Body of pancreas (tissue), 4 donors: ENCODE measurements around the gene MYL5.

ENCODE experiments used
- CTCF ChIP-seq, 7 experiments: fragments of 450-650 bp in 4 of 7; fragments of 200-600 bp in 3 of 7; sonication (generic) in 3 of 7; IDR thresholded peaks; one replicate each; pipeline ENCODE4 v1.5.1; 2016 to 2019; ENCODE audit warnings: antibody characterized with exemption in 7 of 7
- POLR2A ChIP-seq, 3 donors: fragments of 450-650 bp; IDR thresholded peaks; one replicate each; pipeline ENCODE4 v1.6.1; 2016; ENCODE audit warnings: antibody characterized with exemption in 3 of 3, mild to moderate bottlenecking in 2 of 3

GRCh38 chr4:635851-636627, 38.3 kb upstream of the MYL5 start:
- TF ChIP-seq CTCF (IDR thresholded peaks at IDR 0.05) (no peak), POLR2A (IDR thresholded peaks at IDR 0.05) (no peak)
